Activated CD4-positive, alpha-beta T cell treated with anti-CD3 and anti-CD28 coated beads, Interleukin-10, Interleukin-2, amounts not matched to agents 100 ng/mL and 50 ng/mL, durations not matched to agents 16 hours and 8 hours (primary cell): Measurements from ENCODE around the gene TWIST2.

ENCODE experiments used
- DNase-seq: peaks from one replicate; pipeline ENCODE4 v3.0.0-alpha.2; 2020

Gene TWIST2

GRCh38 chr2:238847841-238848690 lies at the start of gene TWIST2:
TWIST2 (plus strand) TSS chr2:238848085; CDS start chr2:238848216, 131 bp downstream.
- no peak for DNase-seq

- no peak for DNase-seq
Measured at GRCh38 chr2:238801791-238802190, 46.1 kb upstream of the TWIST2 start.

DNA sequence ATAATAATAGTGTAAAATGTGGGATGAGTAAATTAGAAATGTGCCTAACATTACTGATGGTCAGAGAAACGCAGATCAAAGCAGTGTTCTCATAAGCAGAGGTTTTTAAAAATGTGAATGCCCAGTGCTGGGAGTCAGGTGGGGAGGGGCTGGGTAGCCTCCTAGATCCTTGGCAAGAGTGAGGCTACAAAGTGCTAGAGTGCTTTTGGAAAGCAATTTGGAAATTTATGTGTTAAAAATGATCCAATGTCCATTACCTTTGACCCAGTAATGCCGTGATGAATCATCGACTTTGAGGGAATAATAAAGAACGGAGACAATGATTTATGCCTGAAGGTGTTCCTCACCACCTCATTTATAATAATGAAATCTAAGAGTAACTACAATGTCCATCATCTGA lies 44.9 kb upstream of the TWIST2 start:
- DNase-seq: no peak

DNA sequence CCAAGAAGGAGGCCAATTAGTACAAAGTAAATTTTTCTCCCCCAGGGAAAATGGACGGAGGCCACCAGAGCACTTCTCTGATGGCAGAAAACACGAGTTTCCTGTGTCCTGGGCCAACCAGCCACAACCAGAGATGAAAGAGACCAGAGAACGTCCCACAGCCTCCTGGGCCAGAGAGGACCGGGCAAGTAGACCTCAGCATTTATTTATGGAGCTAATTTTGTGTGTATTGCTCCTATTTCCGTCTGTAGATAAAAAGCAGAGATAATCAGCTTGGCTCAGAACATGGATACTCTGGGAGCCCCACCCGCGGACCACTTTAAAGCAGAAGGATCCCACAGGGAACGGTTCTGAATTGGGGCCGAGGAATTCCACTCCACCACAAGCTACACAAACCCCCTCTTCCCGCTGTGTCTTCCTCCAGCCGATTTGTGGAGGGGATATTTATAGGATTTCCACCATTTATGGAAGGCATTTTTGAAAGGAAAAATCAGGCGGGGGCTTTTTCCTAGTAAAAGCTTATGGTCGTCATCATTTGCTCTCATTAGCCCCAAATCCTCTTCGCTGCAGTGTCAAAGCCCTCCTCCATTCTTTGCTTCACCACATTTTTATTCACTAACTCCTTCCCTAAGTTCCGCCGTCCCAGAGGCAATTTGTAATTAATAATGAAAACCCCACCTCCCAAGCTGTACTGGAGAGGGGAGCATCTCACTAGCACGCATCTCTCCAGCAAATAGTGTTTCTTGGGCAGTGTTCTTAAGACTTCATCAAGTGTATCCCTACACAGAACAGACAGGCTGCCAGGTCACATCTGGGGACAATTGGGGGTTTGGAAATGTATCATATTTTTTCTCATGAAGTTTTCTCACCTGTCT lies 43.7 kb upstream of the TWIST2 start:
- no peak for DNase-seq

DNA sequence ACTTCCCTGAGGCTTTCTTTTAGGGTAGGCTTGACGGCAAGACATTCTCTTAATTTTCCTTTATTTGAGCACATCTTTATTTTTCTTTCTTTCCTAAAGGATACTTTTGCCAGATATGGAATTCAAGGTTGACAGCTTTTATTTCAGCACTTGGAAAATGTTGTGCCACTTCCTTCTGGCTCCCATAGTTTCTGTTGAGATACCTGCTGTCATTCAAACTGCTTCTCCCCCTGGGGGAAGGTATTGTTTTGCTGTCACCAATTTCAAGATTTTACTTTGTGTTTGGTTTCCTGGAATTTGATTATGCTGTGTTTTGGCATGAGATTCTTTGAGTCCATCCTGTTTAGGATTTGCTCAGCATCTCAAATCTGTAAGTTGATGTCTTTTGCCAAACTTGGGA lies 39.1 kb upstream of the TWIST2 start:
- DNase-seq: no peak

DNA sequence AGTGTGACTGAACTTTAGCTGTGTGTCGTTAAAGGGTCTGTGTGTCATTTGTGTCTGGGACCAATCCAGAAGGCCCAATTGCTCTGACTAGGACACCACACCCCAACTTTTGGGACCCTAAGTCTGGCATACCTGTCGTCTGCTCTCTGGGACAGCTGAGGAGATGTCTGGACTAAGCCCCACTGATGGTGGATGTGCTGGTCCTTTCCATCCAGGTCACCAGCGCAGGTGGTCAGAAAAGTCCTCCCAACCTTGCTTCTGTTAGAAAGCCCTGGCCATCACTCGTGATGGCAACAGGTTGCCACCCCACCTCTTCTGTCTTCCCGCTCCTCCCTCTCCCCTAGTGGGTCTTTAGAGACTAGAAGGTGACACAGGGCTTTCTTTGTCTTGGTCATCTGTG lies 37.6 kb upstream of the TWIST2 start:
- no peak for DNase-seq

- DNase-seq: no peak
Measured at GRCh38 chr2:238811293-238811692, 36.6 kb upstream of the TWIST2 start.

DNA sequence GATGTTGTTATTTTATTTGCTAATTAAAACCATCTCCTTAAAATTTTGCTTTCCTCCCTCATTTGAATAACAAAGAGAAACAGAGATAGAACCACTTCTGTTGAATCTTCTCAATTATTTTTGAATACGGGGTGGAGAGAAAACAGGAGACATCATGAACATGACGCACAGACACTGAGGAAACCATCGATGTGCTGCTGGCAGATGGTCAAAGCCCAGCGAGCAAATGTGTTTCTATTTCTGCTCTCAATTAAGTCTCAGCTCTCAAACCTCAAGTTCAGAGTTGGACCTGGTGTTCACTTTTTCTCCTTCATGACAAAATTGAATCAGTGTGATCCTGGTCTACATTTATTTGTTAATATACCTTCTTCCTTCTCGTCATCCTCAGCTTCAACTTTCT lies 36.1 kb upstream of the TWIST2 start:
- DNase-seq: no peak

DNA sequence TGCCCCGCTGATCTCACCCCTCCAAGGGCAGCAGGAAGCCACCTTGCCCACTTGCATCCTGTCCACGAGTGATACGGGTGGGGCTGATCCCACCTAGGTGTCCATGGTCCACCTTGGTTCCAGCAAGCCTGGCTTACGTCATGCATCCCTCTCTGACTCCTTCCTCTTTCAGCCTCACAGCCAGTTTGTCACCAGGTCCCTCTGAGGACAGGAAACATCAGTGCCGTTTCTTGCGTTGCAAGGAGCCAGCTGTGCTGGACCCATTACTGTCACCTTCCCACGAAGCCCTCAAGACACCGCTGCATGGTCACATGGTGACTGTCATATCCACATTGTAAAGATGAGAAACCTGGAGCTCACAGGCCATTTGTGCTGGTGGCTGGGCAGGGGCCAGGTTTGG lies 34.8 kb upstream of the TWIST2 start:
- no peak for DNase-seq

DNA sequence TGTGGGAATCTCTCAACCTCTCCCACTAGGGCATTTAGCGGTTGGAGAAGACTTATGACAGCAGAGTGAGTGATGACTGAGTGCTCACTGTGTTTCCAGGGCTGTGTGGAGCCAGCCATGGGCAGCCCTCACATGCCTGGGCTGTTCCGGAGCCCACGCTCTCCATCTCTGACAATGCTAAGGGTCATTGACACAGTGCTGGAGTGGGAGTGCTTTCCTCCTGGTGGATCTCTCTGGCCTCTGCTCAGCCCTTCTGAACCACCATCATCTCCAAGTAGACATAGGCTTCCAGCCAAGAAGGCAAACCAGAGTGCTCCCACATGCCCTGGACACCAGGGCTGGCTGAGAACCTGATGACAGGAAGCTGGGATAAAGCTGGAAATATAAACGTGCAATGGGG lies 33.1 kb upstream of the TWIST2 start:
- DNase-seq: no peak

- DNase-seq: no peak
Measured at GRCh38 chr2:238816291-238816690, 31.6 kb upstream of the TWIST2 start.

GRCh38 chr2:238817382-238817781 lies 30.5 kb upstream of the TWIST2 start:
- no peak for DNase-seq

DNA sequence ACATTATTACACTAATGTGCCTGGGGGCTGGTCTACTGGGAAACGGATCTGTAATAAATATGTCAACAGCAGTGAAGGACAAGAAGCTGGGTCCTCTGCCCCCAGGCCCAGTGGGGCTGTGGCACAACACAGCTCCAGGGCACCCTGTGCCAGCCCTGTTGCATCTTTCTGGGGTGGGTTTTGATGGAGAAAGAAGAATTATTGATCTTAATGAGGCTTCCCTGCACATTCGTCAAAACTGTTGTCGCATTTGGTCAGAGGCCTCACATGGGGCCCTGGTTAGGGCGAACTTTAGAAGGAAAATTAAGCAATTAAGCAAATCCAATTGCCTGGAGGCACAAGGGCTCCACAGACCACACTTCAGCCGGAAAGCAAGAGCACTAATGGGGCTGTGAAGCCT lies 30.0 kb upstream of the TWIST2 start:
- DNase-seq: no peak

- DNase-seq: no peak
Measured at GRCh38 chr2:238818561-238818960, 29.3 kb upstream of the TWIST2 start.

DNA sequence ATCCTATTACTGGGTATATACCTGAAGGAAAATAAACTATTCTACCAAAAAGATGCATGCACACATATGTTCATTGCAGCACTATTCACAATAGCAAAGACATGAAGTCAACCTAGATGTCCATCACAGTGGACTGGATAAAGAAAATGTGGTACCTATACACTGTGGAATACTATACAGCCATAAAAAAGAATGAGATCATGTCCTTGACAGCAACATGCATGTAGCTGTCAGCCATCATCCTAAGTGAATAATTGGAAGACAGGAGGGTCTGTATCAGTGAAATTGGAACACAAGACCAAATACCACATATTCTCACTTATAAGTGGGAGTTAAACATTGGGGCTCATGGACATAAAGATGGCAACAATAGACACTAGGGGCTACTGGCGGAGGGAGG lies 27.7 kb upstream of the TWIST2 start:
- DNase-seq: no peak

DNA sequence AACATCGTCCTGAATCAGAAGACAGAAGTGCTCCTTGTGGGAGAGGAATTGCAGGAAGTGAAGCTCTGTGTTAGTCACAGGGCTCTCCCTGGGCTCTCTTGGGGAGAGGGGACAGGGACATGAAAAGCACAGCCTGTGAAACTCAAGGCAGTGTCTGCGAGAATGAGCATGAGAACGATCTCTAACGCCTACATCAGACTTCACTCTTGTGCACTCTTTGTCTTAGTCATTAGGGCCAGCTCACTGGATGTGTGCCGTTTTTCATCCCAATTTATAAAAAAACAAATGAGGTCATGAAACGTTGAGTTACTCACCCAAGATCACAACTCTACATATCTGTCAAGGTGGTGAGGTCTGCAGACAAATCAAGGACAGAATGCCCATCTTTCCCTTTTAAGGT lies 27.0 kb upstream of the TWIST2 start:
- DNase-seq: no peak

DNA sequence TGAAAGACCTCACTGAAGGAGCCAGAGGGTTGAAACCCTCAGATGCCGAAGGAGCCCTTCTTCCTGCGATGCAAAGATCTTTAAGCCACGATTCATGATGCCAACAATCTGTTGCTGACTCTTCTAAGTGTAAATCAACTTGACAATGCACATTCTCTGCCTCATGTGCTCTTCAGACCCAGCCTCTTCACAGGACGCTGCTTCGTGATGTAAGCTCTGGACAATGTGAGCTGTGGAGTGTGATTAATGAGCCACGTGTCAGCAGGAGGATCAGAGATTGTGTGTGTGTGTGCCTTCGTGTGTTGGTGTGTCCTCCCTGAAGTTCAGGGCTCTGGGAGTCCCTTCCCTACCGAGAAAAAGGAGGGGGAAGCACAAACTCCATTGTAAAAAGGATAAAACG lies 26.5 kb upstream of the TWIST2 start:
- no peak for DNase-seq

GRCh38 chr2:238821944-238822670 lies 25.8 kb upstream of the TWIST2 start:
- DNase-seq: no peak

- DNase-seq: no peak
Measured at GRCh38 chr2:238822955-238823354, 24.9 kb upstream of the TWIST2 start.

- no peak for DNase-seq
Measured at GRCh38 chr2:238831177-238831576, 16.7 kb upstream of the TWIST2 start.

GRCh38 chr2:238834982-238835381 lies 12.9 kb upstream of the TWIST2 start:
- no peak for DNase-seq

DNA sequence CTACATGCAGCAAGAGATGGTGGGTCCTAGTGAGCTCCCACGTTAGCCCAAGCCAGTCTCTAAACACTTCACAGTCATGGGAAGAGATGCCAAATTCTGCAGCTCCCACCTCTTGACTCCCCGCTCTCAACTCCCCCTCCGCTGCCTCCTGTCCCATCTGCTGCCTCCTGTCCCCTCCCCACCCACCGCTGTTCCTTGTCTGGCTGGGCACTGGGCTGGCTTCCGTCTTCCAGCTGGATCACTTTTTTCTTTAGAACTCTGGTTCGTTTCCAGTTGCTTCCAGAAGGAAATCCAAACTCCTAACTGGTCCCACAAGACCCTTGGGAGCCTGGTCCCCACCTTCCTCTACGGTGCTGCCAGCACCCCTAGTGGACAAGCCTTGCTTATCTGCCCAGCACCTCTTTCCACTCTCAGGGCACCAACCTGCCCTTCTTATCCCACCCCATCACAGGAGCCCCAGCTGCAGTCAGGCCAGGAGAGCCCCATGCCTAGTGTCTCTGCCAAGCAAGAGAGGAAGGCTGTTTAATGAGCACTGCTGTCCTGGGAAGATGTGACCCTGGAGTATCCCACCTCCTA lies 12.1 kb upstream of the TWIST2 start:
- DNase-seq: no peak

GRCh38 chr2:238838786-238839327 lies 9.0 kb upstream of the TWIST2 start:
- no peak for DNase-seq
